Prostate gland (tissue), 2 donors: ENCODE results near the gene TMTC1. TPM values are rescaled to one million over a fixed set of nuclear protein-coding genes. Genes with fewer than 3 reads are reported as not detected.

ENCODE experiments used
- DNase-seq: peaks from one replicate; pipeline ENCODE4 v3.0.0-alpha.2; 2019; ENCODE audit warnings: low spot score
- H3K27ac ChIP-seq, 2 donors: fragments of 200-600 bp; sonication (generic); 2 replicates each; pipeline ENCODE4 v1.5.1; 2017 to 2019
- H3K27me3 ChIP-seq: fragments of 200-600 bp; sonication (generic); replicated peaks from 2 replicates; pipeline ENCODE4 v1.5.1; 2019; ENCODE audit not compliant: insufficient read depth
- H3K36me3 ChIP-seq, 2 donors: fragments of 200-600 bp; sonication (generic); 1 replicate in 1 of 2; 2 replicates in 1 of 2; pipeline versions ENCODE4 v1.5.1 to v1.8.1; 2017 to 2019
- H3K4me1 ChIP-seq: fragments of 200-600 bp; sonication (generic); replicated peaks from 2 replicates; pipeline ENCODE4 v1.5.1; 2019
- H3K4me3 ChIP-seq, 2 donors: fragments of 200-600 bp; sonication (generic); 2 replicates each; pipeline ENCODE4 v1.5.1; 2017 to 2019
- H3K9me3 ChIP-seq: fragments of 200-600 bp; sonication (generic); 2 replicates; pipeline ENCODE4 v1.5.1; 2017
- POLR2A ChIP-seq: fragments of 450-650 bp; IDR thresholded peaks from one replicate; pipeline ENCODE4 v1.6.1; 2016; ENCODE audit warnings: antibody characterized with exemption, mild to moderate bottlenecking
- POLR2AphosphoS5 ChIP-seq: sonication (generic); formaldehyde crosslinking; IDR thresholded peaks from one replicate; pipeline ENCODE4 v1.6.1; 2017; ENCODE audit warnings: antibody characterized with exemption
- WGBS: methylation state at CpG from one replicate; pipeline ENCODE4 v1.1.5; 2018; 5-methylcytosine and 5-hydroxymethylcytosine counted together
- intact Hi-C: fragments of 100-400 bp; cut with DNase I; formaldehyde crosslinking; loops from one replicate; pipeline ENCODE4 v1.14.2; 2022
- total RNA-seq, 2 donors: library from RNA; depleted of rRNA; stranded (reverse); fragments of >200 nt; gene quantifications; one replicate each; pipeline ENCODE4 v1.1.0, GENCODE V29; 2016
- TF ChIP-seq, protein P1 (sequence below), 4 experiments: fragments of 200-600 bp in 2 of 4; fragments of 450-650 bp in 2 of 4; sonication (generic) in 2 of 4; IDR thresholded peaks; 1 replicate in 3 of 4; 2 replicates in 1 of 4; pipeline ENCODE4 v1.5.1; 2016 to 2019; ENCODE audit warnings: antibody characterized with exemption in 4 of 4, mild to moderate bottlenecking in 2 of 4, moderate library complexity in 2 of 4

Gene TMTC1
- total RNA-seq, 2 donors from 2014 or later: 12.9 to 25.2 TPM

DNA sequence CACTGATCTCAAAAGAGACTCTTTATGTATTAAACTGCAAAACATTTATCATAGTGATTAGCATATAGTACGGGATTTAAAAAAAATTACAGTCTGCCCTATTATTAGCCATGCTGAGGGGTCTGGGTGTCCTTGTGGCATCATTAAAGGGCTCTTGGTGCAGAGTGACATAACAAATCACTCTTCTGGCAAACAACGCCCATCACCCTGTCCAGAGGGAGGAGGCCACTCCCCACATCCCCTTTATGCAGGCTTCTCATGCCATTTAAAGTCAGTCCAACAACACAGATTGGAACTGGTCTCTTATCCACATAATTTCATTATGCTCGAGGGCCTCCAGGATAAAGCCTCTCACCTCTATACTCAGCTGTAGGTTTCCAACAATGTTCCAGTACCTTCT lies 51.1 kb downstream of the TMTC1 start:
- H3K27me3 ChIP-seq: no peaks in the 10 kb centered on the region
- 87% methylated on average over 3 of the region's 3 CpGs for whole genome bisulfite sequencing
- H3K27ac ChIP-seq: no peak overlapping the region
- H3K9me3 ChIP-seq: no peaks in the 10 kb centered on the region
- DNase-seq: no peak
- H3K36me3 ChIP-seq: no peaks in the 10 kb centered on the region
- no peaks in the 10 kb centered on the region for H3K4me1 ChIP-seq
- no peak overlapping the region for H3K4me3 ChIP-seq
- TF ChIP-seq, protein P1, sequence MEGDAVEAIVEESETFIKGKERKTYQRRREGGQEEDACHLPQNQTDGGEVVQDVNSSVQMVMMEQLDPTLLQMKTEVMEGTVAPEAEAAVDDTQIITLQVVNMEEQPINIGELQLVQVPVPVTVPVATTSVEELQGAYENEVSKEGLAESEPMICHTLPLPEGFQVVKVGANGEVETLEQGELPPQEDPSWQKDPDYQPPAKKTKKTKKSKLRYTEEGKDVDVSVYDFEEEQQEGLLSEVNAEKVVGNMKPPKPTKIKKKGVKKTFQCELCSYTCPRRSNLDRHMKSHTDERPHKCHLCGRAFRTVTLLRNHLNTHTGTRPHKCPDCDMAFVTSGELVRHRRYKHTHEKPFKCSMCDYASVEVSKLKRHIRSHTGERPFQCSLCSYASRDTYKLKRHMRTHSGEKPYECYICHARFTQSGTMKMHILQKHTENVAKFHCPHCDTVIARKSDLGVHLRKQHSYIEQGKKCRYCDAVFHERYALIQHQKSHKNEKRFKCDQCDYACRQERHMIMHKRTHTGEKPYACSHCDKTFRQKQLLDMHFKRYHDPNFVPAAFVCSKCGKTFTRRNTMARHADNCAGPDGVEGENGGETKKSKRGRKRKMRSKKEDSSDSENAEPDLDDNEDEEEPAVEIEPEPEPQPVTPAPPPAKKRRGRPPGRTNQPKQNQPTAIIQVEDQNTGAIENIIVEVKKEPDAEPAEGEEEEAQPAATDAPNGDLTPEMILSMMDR (IDR thresholded peaks at IDR 0.05): no peak
- TF ChIP-seq POLR2A (no peak), POLR2AphosphoS5 (no peak)
- intact Hi-C loops: no loop called here

DNA sequence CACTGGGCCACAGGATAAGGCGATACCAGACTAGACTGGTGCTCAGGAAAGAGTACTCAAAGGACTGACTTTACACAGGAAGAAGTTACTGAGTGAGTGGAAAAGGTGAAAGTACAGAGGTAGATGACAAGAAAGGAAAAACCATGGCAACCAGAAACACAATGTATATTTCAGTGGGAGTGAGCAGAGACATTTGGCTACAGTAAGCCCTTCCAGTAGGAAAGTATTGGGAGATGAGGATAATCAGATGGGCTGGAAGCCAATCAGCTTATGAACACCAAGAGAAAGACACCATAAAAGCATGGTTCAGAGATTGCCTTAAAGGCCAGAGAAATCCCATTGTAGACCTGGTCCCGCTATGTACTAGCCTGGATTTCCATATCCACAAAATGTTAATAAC lies 51.6 kb downstream of the TMTC1 start:
- 92% methylated on average over 2 of the region's 2 CpGs for WGBS
- no peak for DNase-seq
- Histone ChIP-seq H3K4me3 (no peak overlapping the region), H3K36me3 (no peaks in the 10 kb centered on the region), H3K27me3 (no peaks in the 10 kb centered on the region), H3K4me1 (no peaks in the 10 kb centered on the region), H3K27ac (no peak overlapping the region), H3K9me3 (no peaks in the 10 kb centered on the region)
- TF ChIP-seq POLR2AphosphoS5: no peak
- no peak for TF ChIP-seq POLR2A
- TF ChIP-seq, protein P1 (IDR thresholded peaks at IDR 0.05): no peak
- intact Hi-C loops: no loop called here

DNA sequence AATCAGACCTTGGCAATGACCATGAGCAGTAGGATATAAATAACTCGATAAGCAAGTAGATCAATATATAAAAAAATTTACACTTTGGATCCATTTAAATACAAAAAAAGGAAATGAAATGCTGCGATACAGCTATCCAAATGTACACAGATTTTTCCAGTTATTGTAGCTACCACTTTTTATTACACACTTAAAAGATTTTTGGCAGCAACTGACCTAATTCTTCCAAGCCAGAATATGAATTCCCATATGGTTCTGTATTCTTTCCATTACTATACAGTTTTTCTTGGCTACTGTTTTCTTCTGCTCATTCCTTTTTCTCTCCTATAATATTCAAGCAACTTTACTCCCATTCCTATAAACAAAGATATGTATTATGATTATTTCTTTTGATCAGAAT lies 52.2 kb downstream of the TMTC1 start:
- Histone ChIP-seq H3K27me3 (no peaks in the 10 kb centered on the region), H3K27ac (no peak overlapping the region), H3K4me3 (no peak overlapping the region), H3K36me3 (no peaks in the 10 kb centered on the region), H3K9me3 (no peaks in the 10 kb centered on the region), H3K4me1 (no peaks in the 10 kb centered on the region)
- WGBS: 46% methylated on average over 2 of the region's 2 CpGs
- TF ChIP-seq POLR2AphosphoS5: no peak
- TF ChIP-seq, protein P1 (IDR thresholded peaks at IDR 0.05): no peak
- TF ChIP-seq POLR2A: no peak
- DNase-seq: no peak
- intact Hi-C loops: no loop called here

DNA sequence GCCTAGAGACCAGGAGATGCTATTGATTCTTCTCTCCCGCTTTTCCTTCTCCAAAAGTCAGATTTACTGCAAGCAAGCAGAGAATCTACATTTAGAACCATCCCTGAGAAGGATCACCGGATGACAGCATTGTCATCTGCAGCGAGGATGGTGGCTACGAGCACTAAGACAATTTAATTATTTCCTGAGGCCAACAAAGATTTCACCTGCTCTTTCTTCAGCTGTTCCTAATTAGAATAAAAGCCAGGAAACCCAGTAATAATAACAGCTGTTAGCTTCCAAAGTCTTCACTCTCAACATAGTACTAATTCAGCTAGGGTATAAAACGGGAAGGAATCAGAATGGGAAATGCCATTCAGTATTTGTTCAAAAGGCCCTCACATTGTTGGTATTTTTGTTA lies 53.3 kb downstream of the TMTC1 start:
- no peaks in the 10 kb centered on the region for H3K36me3 ChIP-seq
- no peak overlapping the region for H3K4me3 ChIP-seq
- TF ChIP-seq POLR2A (no peak), POLR2AphosphoS5 (no peak)
- TF ChIP-seq, protein P1 (IDR thresholded peaks at IDR 0.05): no peak
- 82% methylated on average over 5 of the region's 5 CpGs for WGBS
- no peak for DNase-seq
- no peaks in the 10 kb centered on the region for H3K9me3 ChIP-seq
- intact Hi-C loops: no loop called here
- no peaks in the 10 kb centered on the region for H3K4me1 ChIP-seq
- no peaks in the 10 kb centered on the region for H3K27me3 ChIP-seq
- H3K27ac ChIP-seq: no peak overlapping the region

DNA sequence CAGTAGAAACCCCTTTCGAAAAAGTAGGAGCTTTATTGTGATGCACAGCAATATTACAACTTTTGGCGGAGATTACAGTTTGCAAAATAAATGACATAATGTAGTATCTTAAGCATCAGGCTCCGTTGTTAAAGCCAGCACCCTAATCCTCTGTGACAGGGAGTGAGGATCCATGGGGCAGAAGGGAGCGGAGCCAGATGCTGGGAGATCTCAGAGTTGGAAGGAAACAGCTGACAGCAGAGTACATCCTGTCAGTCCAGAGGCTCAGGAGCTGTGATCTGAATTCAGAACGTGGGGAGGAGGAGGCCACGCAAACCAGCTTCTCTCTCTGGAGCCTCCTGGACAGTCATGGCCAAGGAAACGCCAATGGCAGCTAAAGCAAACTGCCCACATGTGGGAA lies 55.7 kb downstream of the TMTC1 start:
- no peaks in the 10 kb centered on the region for H3K27me3 ChIP-seq
- no peaks in the 10 kb centered on the region for H3K4me1 ChIP-seq
- intact Hi-C loops: no loop called here
- TF ChIP-seq POLR2A (no peak), POLR2AphosphoS5 (no peak)
- TF ChIP-seq, protein P1 (IDR thresholded peaks at IDR 0.05): no peak
- 83% methylated on average over 7 of the region's 7 CpGs for WGBS
- no peak for DNase-seq
- no peaks in the 10 kb centered on the region for H3K36me3 ChIP-seq
- H3K4me3 ChIP-seq: no peak overlapping the region
- no peaks in the 10 kb centered on the region for H3K9me3 ChIP-seq
- H3K27ac ChIP-seq: no peak overlapping the region
